NCI-H2081 treated with DMSO at 0.1 percent for 48 hours (cell line): ENCODE measurements around the gene TCF4.
A peak's percentile ranks its signal among the peaks of the same experiment; 100 is the strongest.

Source experiments
- DNase-seq: peaks from one replicate; lab custom pipeline; 2025; lab: John Stamatoyannopoulos, UW

TCF4 gene

GRCh38 chr18:55407774-55408535 lies 180.0 kb downstream of the TCF4 start:
- DNase-seq, result no peak

- DNase-seq, result no peak
These were observed 180.8 kb downstream of the TCF4 start for GRCh38 chr18:55407191-55407590.

- DNase-seq, result peak; percentile 47
These were observed 181.5 kb downstream of the TCF4 start for GRCh38 chr18:55406451-55406991.

GRCh38 chr18:55405893-55406406 lies 182.0 kb downstream of the TCF4 start:
- DNase-seq, result peak; percentile 75

DNA sequence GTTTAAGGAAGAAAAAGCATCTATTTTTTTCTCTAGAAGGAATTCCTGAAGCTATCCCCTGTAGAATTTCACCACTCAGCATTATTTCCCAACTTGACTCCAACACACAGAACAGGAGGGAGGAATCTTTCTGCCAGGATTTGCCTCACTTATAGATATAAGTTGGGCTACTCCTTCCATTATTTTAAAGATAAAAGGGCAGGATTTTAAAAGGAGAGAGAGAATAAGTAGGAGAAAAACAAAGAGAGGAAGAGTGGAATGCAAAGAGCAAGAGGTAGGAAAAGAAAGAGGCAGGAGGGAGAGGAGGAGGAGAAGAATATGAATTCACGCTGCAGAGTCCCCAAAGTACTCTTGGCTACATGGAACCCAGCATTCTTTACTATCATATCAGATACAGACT lies 182.5 kb downstream of the TCF4 start:
- DNase-seq, result no peak

- no peak for DNase-seq
These were observed 183.0 kb downstream of the TCF4 start for GRCh38 chr18:55404832-55405465.

DNA sequence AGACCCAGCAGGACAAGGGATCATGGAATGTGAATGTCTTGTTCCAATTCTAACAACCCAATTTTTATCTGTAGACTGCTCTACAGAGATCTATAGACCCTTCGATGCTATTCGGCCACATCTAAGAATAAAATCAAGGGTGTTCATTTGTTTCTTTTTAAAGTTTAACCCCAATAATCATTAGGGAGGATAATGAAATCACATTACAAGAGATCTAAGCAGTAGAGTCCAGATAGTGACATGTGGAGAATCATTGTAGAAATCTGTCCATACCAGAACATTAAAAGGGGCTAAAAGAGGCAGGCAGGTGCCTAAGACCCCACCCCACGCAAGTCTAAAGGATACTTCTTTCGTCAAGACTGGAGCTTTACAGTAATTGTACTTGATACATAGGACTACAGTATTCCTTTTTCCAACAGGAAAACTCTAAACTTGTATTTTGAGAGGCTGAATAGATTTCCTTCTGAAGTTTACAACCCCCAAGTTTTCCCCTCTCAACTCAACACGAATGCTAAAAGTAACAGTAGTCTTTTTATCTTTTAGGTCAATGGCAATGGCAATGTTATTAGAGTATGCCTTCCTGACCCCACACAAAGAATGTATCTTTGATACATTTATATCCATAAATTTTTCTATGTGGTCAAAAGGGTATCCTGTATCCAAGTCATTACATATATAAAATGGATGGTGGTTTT lies 183.7 kb downstream of the TCF4 start:
- DNase-seq, result no peak

- no peak for DNase-seq
These were observed 184.5 kb downstream of the TCF4 start for GRCh38 chr18:55403421-55403949.

DNA sequence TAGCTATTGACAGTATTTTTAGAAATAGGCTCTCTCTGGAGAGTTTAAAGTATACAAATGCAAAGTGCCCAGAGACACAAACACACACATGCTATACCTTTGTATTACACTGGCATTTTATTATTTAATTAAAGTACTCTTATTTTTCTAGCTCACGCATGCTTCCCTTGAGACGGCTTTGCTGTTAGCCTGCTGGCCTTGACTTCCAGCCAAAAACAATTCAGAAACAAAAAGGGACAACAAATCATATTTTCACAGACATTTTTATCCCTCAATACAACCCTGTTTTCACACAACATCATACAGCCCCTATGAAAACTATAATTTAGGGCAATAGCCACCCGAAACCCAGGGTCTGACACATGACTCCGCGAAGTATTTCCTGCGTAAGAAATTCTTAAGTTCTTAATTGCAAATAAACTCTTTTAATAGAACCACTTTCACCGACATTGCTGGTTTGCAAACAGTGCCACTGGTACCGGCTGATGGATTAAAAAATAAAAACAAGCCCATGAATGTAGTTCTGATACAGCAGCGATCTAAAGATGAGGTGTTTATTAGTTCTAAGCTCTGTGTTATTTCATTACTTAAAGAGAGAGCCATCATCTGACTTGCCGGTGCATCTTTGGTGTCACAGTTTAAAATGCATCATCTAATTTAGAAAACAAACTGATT lies 185.1 kb downstream of the TCF4 start:
- DNase-seq, result no peak

DNA sequence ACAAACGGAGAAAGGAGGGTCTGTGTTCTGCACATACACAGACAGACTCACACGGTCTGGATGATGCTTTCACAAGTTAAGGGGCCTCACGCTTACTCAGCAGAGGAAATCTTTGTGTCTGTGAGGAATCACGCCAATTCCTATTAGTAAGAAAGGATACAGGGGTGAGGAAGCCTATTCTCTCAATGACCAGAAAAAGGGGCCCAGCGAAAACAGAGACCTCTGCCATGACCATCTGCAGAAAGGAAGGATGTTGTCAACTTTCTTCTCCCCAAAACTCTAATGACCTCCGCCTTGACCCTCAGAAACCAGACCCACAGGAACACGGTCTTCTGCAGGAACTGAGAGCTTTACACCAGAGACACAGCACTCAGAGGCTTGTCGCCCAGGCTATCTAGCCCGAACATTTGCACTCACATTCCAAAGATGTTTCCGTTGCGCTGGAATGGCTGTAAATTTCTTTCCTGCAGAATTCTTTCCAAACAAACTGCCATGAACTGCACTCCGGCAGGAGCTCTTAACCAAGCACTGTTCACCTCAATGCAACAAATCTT lies 186.3 kb downstream of the TCF4 start:
- no peak for DNase-seq

- no peak for DNase-seq
These were observed 187.1 kb downstream of the TCF4 start for GRCh38 chr18:55400590-55401541.

GRCh38 chr18:55400081-55400480 lies 187.9 kb downstream of the TCF4 start:
- DNase-seq, result no peak

GRCh38 chr18:55398858-55399257 lies 189.1 kb downstream of the TCF4 start:
- DNase-seq, result no peak

GRCh38 chr18:55396979-55397378 lies 191.0 kb downstream of the TCF4 start:
- DNase-seq, result no peak

DNA sequence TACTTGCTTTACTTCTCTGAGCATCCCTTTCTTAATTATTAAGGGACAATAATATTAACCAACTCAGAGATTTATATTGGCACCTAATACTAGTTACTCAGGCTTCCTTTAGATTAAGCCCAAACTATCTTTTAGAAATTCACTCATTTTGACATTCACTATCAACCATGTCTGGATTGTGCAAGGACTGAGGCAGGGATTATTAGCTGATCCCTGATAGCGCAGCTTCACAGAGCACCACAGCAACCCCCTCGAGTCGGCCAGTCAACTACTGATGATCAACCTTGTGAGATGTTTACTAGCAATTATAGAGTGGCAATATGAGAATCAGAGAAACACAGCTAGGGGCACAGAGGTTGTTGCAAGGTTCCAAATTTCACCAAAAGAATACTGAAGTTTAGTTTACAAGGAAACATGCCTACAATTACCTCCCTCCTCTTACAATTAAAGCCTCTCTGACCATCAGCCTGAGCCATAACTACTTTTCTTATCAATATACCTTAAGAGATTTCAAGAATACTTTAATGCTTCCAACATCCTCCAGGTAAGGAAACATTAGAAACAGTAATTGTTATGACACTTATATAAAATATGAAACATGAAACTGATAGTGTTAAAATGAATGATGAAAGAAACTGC lies 191.6 kb downstream of the TCF4 start:
- no peak for DNase-seq

DNA sequence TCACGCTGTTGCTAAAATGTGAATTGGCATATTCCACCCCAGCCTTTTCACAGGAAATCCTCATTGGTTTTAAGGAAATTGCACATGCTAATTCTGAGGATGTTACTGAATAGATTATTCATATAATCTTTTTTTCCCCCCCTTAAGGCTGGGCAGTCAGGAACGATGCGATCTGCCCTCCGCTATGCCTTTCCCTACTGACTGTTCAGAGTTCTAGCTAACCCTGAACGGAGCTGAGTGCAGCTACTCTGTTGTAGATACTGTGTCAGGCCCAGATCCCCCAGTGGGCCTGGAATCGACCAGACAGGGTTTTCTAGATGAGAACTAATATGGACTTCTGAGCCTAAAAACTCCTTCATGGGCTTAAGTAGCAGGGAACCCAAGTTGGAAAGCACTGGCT lies 192.2 kb downstream of the TCF4 start:
- no peak for DNase-seq

GRCh38 chr18:55390898-55391297 lies 197.1 kb downstream of the TCF4 start:
- DNase-seq, result no peak

DNA sequence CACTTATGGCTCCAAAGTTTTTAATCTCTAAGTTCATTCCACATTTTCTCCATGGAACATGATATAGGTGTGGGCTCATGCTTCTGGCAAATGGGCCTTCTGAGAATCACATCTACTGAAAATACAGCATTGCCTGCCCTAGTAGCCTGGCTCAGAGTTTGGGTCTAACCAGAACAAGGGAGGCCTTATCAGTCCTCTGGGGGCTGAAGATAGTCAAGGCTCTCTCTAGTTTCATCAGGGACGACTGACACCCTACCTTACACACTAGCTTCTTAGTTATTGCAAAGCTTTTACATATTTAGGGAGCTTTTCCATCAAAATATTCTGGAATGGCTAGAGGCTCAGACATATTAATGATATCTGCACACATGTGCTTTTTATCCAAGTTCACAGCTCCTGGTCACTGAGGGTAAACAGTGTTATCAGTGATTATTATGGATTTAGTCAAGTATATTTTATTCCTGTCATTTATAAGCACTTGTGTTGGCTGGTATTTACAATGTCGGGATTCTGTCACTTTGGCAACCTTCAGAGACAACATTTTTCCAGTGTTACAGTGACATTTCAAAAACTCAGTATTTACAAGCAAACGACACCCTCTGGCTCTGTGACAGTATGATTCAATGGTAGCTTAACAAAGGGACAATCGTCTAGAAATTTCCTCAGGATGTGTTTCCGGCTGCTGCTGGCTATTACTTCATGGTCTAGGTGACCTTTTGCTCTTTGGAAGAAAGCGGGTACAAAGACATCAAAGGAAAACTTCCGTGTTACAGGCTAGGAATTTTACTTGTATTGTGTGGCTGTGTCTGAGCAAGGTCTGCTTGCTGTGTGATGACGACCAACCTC lies 200.6 kb downstream of the TCF4 start:
- DNase-seq, result no peak

DNA sequence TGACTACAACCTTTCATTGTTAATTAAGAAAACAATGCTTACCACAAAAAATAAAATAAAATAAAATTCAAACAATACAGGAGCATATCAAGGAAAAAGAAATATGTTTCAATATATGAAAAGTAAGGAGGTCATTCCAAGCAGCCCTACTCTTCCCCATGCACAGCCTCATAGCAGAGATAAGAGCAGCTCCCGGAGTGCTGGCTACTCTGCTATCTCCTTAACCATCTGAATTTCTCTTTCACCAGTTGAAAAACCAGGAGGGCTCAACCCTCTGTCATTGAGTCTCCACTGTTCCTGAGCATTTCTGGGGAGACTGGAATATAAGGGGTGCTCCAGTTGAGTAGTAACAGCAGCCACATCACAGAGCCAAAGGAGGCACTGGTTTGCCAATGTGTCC lies 201.4 kb downstream of the TCF4 start:
- DNase-seq, result no peak
